Thyroid gland (tissue), 4 donors: ENCODE results near the gene KLF1.

Source experiments
- POLR2A ChIP-seq, 2 donors: fragments of 450-650 bp; IDR thresholded peaks; one replicate each; pipeline ENCODE4 v1.6.1; 2017; ENCODE audit warnings: antibody characterized with exemption in 2 of 2, mild to moderate bottlenecking in 2 of 2, moderate library complexity in 1 of 2
- TF ChIP-seq, protein P1 (sequence below), 6 experiments: fragments of 200-600 bp in 3 of 6; fragments of 450-650 bp in 3 of 6; sonication (generic) in 3 of 6; IDR thresholded peaks; one replicate each; pipeline ENCODE4 v1.5.1; 2016 to 2019; ENCODE audit warnings: antibody characterized with exemption in 6 of 6, mild to moderate bottlenecking in 2 of 6, inconsistent platforms in 1 of 6, moderate library complexity in 1 of 6

DNA sequence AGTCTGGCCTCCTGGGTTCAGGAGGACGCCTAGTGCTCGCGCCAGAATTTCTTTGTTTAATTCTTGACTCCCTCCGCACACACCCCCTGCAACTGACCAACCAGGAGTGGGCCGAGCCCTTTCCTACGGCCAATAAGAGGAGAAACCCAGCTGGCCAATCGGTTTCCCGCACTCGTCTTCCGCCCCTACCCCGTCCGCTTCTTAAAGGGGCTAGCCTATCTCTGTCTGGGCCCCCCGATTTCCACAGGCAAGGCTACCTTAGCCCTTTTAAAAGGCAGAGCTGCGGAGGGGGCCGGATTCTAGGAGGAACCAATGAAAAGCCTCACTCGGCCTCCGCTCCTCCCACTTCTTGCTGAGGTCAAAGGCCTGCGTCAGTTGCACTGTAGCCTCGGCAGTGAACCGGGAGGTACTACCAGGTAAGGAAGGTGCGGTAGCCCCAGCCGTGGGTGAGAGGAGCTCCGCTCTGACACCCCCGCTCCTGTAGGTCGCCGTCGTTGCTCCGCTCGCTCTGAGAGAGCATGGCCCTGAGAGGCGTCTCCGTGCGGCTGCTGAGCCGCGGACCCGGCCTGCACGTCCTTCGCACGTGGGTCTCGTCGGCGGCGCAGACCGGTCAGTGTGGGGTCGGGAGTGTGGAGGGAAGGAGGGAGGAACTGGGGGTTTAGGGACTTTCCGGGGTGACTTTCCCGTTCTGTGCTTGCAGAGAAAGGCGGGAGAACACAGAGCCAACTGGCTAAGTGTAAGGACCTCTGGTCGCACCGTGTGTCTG is 4.0 kb upstream of the KLF1 start, which contains the start of gene GCDH:
- TF ChIP-seq, protein P1, sequence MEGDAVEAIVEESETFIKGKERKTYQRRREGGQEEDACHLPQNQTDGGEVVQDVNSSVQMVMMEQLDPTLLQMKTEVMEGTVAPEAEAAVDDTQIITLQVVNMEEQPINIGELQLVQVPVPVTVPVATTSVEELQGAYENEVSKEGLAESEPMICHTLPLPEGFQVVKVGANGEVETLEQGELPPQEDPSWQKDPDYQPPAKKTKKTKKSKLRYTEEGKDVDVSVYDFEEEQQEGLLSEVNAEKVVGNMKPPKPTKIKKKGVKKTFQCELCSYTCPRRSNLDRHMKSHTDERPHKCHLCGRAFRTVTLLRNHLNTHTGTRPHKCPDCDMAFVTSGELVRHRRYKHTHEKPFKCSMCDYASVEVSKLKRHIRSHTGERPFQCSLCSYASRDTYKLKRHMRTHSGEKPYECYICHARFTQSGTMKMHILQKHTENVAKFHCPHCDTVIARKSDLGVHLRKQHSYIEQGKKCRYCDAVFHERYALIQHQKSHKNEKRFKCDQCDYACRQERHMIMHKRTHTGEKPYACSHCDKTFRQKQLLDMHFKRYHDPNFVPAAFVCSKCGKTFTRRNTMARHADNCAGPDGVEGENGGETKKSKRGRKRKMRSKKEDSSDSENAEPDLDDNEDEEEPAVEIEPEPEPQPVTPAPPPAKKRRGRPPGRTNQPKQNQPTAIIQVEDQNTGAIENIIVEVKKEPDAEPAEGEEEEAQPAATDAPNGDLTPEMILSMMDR (IDR thresholded peaks at IDR 0.05), result peak in 1 of 6 experiments; percentile 23
- peak in 1 of 2 donors; percentile 78 for TF ChIP-seq POLR2A (IDR thresholded peaks at IDR 0.05)
